OCI-LY3 (cell line): ENCODE results near the gene GP2.

ENCODE experiments used
- H2AFZ ChIP-seq: fragments of 200-600, 300-600 bp; shearing (Covaris generic); 2 replicates; pipeline ENCODE4 v1.6.0; 2014; ENCODE audit warnings: antibody characterized with exemption, low read depth, low read length
- H3K27ac ChIP-seq: fragments of 200-600, 300-600 bp; sonication (generic); 2 replicates; pipeline ENCODE4 v1.5.1; 2014; ENCODE audit warnings: mild to moderate bottlenecking, low read length, moderate library complexity, mixed read lengths
- H3K27me3 ChIP-seq: fragments of 200-600, 300-600 bp; sonication (generic); 2 replicates; pipeline ENCODE4 v1.6.1; 2014; ENCODE audit warnings: low read depth, low read length, mixed read lengths
- H3K36me3 ChIP-seq: fragments of 200-600, 300-600 bp; sonication (generic); replicated peaks from 2 replicates; pipeline ENCODE3; 2014; ENCODE audit warnings: low read depth, low read length, mixed read lengths
- H3K4me1 ChIP-seq: fragments of 300-600, 200-600 bp; sonication (generic); 2 replicates; pipeline ENCODE4 v1.6.1; 2014; ENCODE audit warnings: low read length, mixed read lengths
- H3K4me2 ChIP-seq: fragments of 200-600, 300-600 bp; sonication (generic); 2 replicates; pipeline ENCODE4 v1.6.1; 2014; ENCODE audit warnings: low read length, mixed read lengths
- H3K4me3 ChIP-seq: fragments of 300-600, 200-600 bp; sonication (generic); 2 replicates; pipeline ENCODE4 v1.5.1; 2014; ENCODE audit warnings: antibody characterized with exemption, mild to moderate bottlenecking, low read length, moderate library complexity
- H3K79me2 ChIP-seq: fragments of 300-600, 200-600 bp; shearing (Covaris generic); 2 replicates; pipeline ENCODE4 v1.6.1; 2014; ENCODE audit warnings: mild to moderate bottlenecking, low read length, mixed read lengths
- H3K9ac ChIP-seq: fragments of 300-600, 200-600 bp; shearing (Covaris generic); 2 replicates; pipeline ENCODE4 v1.6.0; 2014; ENCODE audit warnings: mild to moderate bottlenecking, low read length, moderate library complexity
- H3K9me3 ChIP-seq: fragments of 200-600, 300-600 bp; shearing (Covaris generic); 2 replicates; pipeline ENCODE4 v1.6.1; 2014; ENCODE audit warnings: low read length, mixed read lengths; ENCODE audit not compliant: insufficient read depth
- H4K20me1 ChIP-seq: fragments of 200-600, 300-600 bp; sonication (generic); 2 replicates; pipeline ENCODE4 v1.6.1; 2016; ENCODE audit warnings: low read length, mixed read lengths; ENCODE audit not compliant: insufficient read depth
- CTCF ChIP-seq: fragments of 200-600, 300-600 bp; sonication (generic); IDR thresholded peaks from 2 replicates; pipeline ENCODE4 v1.5.1; 2014; ENCODE audit warnings: antibody characterized with exemption, low read length, low read depth
- EZH2phosphoT487 ChIP-seq: fragments of 200-600 bp; shearing (Covaris generic); IDR thresholded peaks from 2 replicates; pipeline ENCODE4 v1.6.1; 2018; ENCODE audit warnings: antibody characterized with exemption, mixed run types, low read depth

Gene GP2

GRCh38 chr16:20271893-20272292, 55.4 kb downstream of the GP2 start:
- Histone ChIP-seq H3K79me2 (no peaks in the 10 kb centered on the region), H3K9ac (no peak overlapping the region), H2AFZ (no peak overlapping the region), H3K4me2 (no peak overlapping the region), H3K36me3 (no peaks in the 10 kb centered on the region), H4K20me1 (no peaks in the 10 kb centered on the region), H3K9me3 (no peaks in the 10 kb centered on the region), H3K4me3 (no peak overlapping the region), H3K27ac (no peak overlapping the region), H3K27me3 (peaks cover 19% of the 10 kb centered on the region), H3K4me1 (no peaks in the 10 kb centered on the region)
- TF ChIP-seq EZH2phosphoT487 (no peak), CTCF (no peak)

- Histone ChIP-seq H3K27ac (no peak overlapping the region), H4K20me1 (no peaks in the 10 kb centered on the region), H3K4me2 (no peak overlapping the region), H3K4me1 (no peaks in the 10 kb centered on the region), H3K4me3 (no peak overlapping the region), H2AFZ (no peak overlapping the region), H3K79me2 (no peaks in the 10 kb centered on the region), H3K36me3 (no peaks in the 10 kb centered on the region), H3K9me3 (no peaks in the 10 kb centered on the region), H3K27me3 (peaks cover 23% of the 10 kb centered on the region), H3K9ac (no peak overlapping the region)
- TF ChIP-seq EZH2phosphoT487 (no peak), CTCF (no peak)
Measured at GRCh38 chr16:20268409-20268808, 58.9 kb downstream of the GP2 start.

GRCh38 chr16:20265019-20265418, 62.3 kb downstream of the GP2 start:
- Histone ChIP-seq H3K4me1 (no peaks in the 10 kb centered on the region), H3K9me3 (no peaks in the 10 kb centered on the region), H3K27me3 (peaks cover 23% of the 10 kb centered on the region)

GRCh38 chr16:20263138-20263855, 64.0 kb downstream of the GP2 start:
- Histone ChIP-seq H3K4me3 (no peak overlapping the region), H2AFZ (no peak overlapping the region), H3K27me3 (peaks cover 16% of the 10 kb centered on the region), H3K36me3 (no peaks in the 10 kb centered on the region), H3K9me3 (peaks cover 6% of the 10 kb centered on the region; the same call in 1 of the 2 replicates), H3K4me2 (no peak overlapping the region), H4K20me1 (no peaks in the 10 kb centered on the region), H3K27ac (no peak overlapping the region), H3K4me1 (no peaks in the 10 kb centered on the region), H3K79me2 (no peaks in the 10 kb centered on the region), H3K9ac (no peak overlapping the region)
- no peak for TF ChIP-seq EZH2phosphoT487
- no peak for TF ChIP-seq CTCF

More at GRCh38 chr16:20265019-20265418, 62.3 kb downstream of the GP2 start:
- TF ChIP-seq EZH2phosphoT487 (no peak), CTCF (no peak)
- H3K4me2 ChIP-seq: no peak overlapping the region
- no peak overlapping the region for H3K9ac ChIP-seq
- H3K79me2 ChIP-seq: no peaks in the 10 kb centered on the region
- H3K36me3 ChIP-seq: no peaks in the 10 kb centered on the region
- H2AFZ ChIP-seq: no peak overlapping the region
- H3K27ac ChIP-seq: no peak overlapping the region
- H3K4me3 ChIP-seq: no peak overlapping the region
- no peaks in the 10 kb centered on the region for H4K20me1 ChIP-seq
